ENCODE results near the gene H2AZ2. TPM values are rescaled to one million over a fixed set of nuclear protein-coding genes. Genes with fewer than 3 reads are reported as not detected.
"Not testable (repeated sequence)": the region's sequence is repeated elsewhere in the genome, so short reads cannot be mapped to it uniquely, and the experiment has no call there.

Gene H2AZ2
- total and polyA plus RNA-seq, 2 of the 4 experiments (the other 2 are of a cell fraction) = 156 to 162 TPM

DNA sequence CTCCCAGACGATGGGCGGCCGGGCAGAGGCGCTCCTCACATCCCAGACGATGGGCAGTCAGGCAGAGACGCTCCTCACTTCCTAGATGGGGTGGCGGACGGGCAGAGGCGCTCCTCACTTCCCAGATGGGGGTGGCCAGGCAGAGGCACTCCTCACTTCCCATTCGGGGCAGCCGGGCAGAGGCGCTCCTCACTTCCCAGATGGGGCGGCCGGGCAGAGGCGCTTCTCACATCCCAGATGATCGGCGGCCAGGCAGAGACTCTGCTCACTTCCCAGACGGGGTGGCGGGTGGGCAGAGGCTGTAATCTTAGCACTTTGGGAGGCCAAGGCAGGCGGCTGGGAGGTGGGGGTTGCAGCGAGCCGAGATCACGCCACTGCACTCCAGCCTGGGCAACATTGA is 24.0 kb upstream of the H2AZ2 start:
- H3K36me3 ChIP-seq (ENCODE audit: control insufficient read depth, insufficient read depth, low read length); ATAC-seq (ENCODE audit: low read depth); H3K27me3 ChIP-seq (ENCODE audit: control insufficient read depth, insufficient read depth, low read length); H3K79me1 ChIP-seq (ENCODE audit: low read depth in 1 of 2, low read length in 2 of 2); H2AK5ac ChIP-seq (ENCODE audit: low read depth, low read length); H3K4ac ChIP-seq (ENCODE audit: low read depth, low read length); H3K23ac ChIP-seq (ENCODE audit: low read depth, low read length); BruUV-seq (replicated peaks); H2BK20ac ChIP-seq (ENCODE audit: low read depth, low read length); H4K8ac ChIP-seq (ENCODE audit: low read depth in 2 of 2, low read length in 2 of 2); intact Hi-C loops (cut with micrococcal nuclease); H2BK5ac ChIP-seq (ENCODE audit: low read depth, low read length, poor library complexity, severe bottlenecking); H2BK15ac ChIP-seq (ENCODE audit: low read depth, low read length); H4K20me1 ChIP-seq (ENCODE audit: insufficient read depth, low read length); H3K9me3 ChIP-seq (ENCODE audit: control insufficient read depth, insufficient read depth, low read length); H3K14ac ChIP-seq (replicated peaks; ENCODE audit: low read depth, low read length); H4K91ac ChIP-seq (ENCODE audit: insufficient read depth, low read depth, low read length); POLR2A ChIA-PET (ENCODE audit: unreplicated experiment); DNase-seq; H3K18ac ChIP-seq (ENCODE audit: low read depth, low read length); H4K5ac ChIP-seq (ENCODE audit: low read depth, low read length); H3K27ac ChIP-seq (ENCODE audit: insufficient read depth, low read length); in situ Hi-C loops (cut with MboI; ENCODE audit: low sequenced_read_pairs); H3K4me1 ChIP-seq (ENCODE audit: control insufficient read depth, insufficient read depth, low read length); H3K4me3 ChIP-seq (ENCODE audit: insufficient read depth, low read depth, low read length); H2BK120ac ChIP-seq (ENCODE audit: low read depth, low read length); H3K56ac ChIP-seq (ENCODE audit: extremely low read depth, insufficient read depth, low read length); dilution Hi-C loops (cut with HindIII; ENCODE audit: low sequenced_read_pairs, unreplicated experiment); H3K9me1 ChIP-seq (ENCODE audit: insufficient read depth, low read length); H3K9ac ChIP-seq (ENCODE audit: low read depth, low read length); H2AFZ ChIP-seq (replicated peaks; ENCODE audit: low read length, poor library complexity); H2AK9ac ChIP-seq (replicated peaks; ENCODE audit: low read depth, low read length, poor library complexity); CTCF ChIA-PET; H3K4me2 ChIP-seq (ENCODE audit: low read depth, low read length): not testable (repeated sequence)
- 92% methylated on average over 4 of the region's 23 CpGs; no CpG with 5 or more reads in 1 of the 2 experiments for WGBS, 2 experiments (ENCODE audit: extremely low coverage in 2 of 2, insufficient read length in 1 of 2)

DNA sequence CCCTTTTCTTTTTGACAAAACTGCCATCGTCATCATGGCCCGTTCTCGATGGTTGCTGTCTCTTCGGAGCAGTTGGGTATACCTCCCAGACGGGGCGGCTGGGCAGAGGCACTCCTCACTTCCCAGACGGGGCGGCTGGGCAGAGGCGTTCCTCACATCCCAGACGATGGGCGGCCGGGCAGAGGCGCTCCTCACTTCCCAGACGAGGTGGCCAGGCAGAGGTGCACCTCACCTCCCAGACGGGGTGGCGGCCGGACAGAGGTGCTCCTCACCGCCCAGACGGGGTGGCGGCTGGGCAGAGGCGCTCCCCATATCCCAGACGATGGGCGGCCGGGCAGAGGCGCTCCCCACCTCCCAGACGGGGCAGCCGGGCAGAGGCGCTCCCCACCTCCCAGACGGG is 22.9 kb upstream of the H2AZ2 start:
- in situ Hi-C loops (cut with MboI; ENCODE audit: low sequenced_read_pairs); H3K56ac ChIP-seq (ENCODE audit: extremely low read depth, insufficient read depth, low read length); H4K8ac ChIP-seq (ENCODE audit: low read depth in 2 of 2, low read length in 2 of 2); H3K27ac ChIP-seq (ENCODE audit: insufficient read depth, low read length); H3K4me2 ChIP-seq (ENCODE audit: low read depth, low read length); BruUV-seq (replicated peaks); H2AK5ac ChIP-seq (ENCODE audit: low read depth, low read length); H2BK120ac ChIP-seq (ENCODE audit: low read depth, low read length); H3K4me3 ChIP-seq (ENCODE audit: insufficient read depth, low read depth, low read length); intact Hi-C loops (cut with micrococcal nuclease); H3K27me3 ChIP-seq (ENCODE audit: control insufficient read depth, insufficient read depth, low read length); H4K91ac ChIP-seq (ENCODE audit: insufficient read depth, low read depth, low read length); DNase-seq; H4K5ac ChIP-seq (ENCODE audit: low read depth, low read length); H2BK20ac ChIP-seq (ENCODE audit: low read depth, low read length); H4K20me1 ChIP-seq (ENCODE audit: insufficient read depth, low read length); H3K4ac ChIP-seq (ENCODE audit: low read depth, low read length); H2BK5ac ChIP-seq (ENCODE audit: low read depth, low read length, poor library complexity, severe bottlenecking); dilution Hi-C loops (cut with HindIII; ENCODE audit: low sequenced_read_pairs, unreplicated experiment); H2AK9ac ChIP-seq (replicated peaks; ENCODE audit: low read depth, low read length, poor library complexity); CTCF ChIA-PET; H3K4me1 ChIP-seq (ENCODE audit: control insufficient read depth, insufficient read depth, low read length); H3K79me1 ChIP-seq (ENCODE audit: low read depth in 1 of 2, low read length in 2 of 2); H3K9me1 ChIP-seq (ENCODE audit: insufficient read depth, low read length); H3K14ac ChIP-seq (replicated peaks; ENCODE audit: low read depth, low read length); ATAC-seq (ENCODE audit: low read depth); H3K9ac ChIP-seq (ENCODE audit: low read depth, low read length); H3K23ac ChIP-seq (ENCODE audit: low read depth, low read length); POLR2A ChIA-PET (ENCODE audit: unreplicated experiment); H2AFZ ChIP-seq (replicated peaks; ENCODE audit: low read length, poor library complexity); H3K36me3 ChIP-seq (ENCODE audit: control insufficient read depth, insufficient read depth, low read length); H3K9me3 ChIP-seq (ENCODE audit: control insufficient read depth, insufficient read depth, low read length); H2BK15ac ChIP-seq (ENCODE audit: low read depth, low read length); H3K18ac ChIP-seq (ENCODE audit: low read depth, low read length): not testable (repeated sequence)
- WGBS, 2 experiments (ENCODE audit: extremely low coverage in 2 of 2, insufficient read length in 1 of 2) = 100% methylated on average over 1 of the region's 29 CpGs; no CpG with 5 or more reads in 1 of the 2 experiments
